GM19043 (cell line): ENCODE measurements around the gene ZNRF1.
A peak's percentile ranks its signal among the peaks of the same experiment; 100 is the strongest.
"Not testable (repeated sequence)": the region's sequence is repeated elsewhere in the genome, so short reads cannot be mapped to it uniquely, and the experiment has no call there.

Source experiments
- ATAC-seq: cut with Tn5 transposase; IDR thresholded peaks from one replicate; pipeline ENCODE4 v1.9.1; 2021; ENCODE audit warnings: low read depth; ENCODE audit not compliant: unreplicated experiment

Gene ZNRF1

GRCh38 chr16:75109732-75110243 lies 111.0 kb downstream of the ZNRF1 start:
- ATAC-seq: no peak

- ATAC-seq: peak; percentile 74
Observed at GRCh38 chr16:75110637-75111513, 112.1 kb downstream of the ZNRF1 start.

GRCh38 chr16:75111514-75111940 lies 112.7 kb downstream of the ZNRF1 start:
- no peak for ATAC-seq

- no peak for ATAC-seq
Observed at GRCh38 chr16:75111961-75112733, 113.3 kb downstream of the ZNRF1 start.

- no peak for ATAC-seq
Observed at GRCh38 chr16:75112734-75113491, 114.1 kb downstream of the ZNRF1 start.

GRCh38 chr16:75113541-75114121 lies 114.8 kb downstream of the ZNRF1 start:
- no peak for ATAC-seq

- no peak for ATAC-seq
Observed at GRCh38 chr16:75114179-75114945, 115.5 kb downstream of the ZNRF1 start.

- no peak for ATAC-seq
Observed at GRCh38 chr16:75114946-75115825, 116.4 kb downstream of the ZNRF1 start.

- no peak for ATAC-seq
Observed at GRCh38 chr16:75116081-75116910, 117.5 kb downstream of the ZNRF1 start, which contains the start of gene LDHD. TSS of gene LDHD (minus strand) at chr16:75116780. CDS start at chr16:75116720, 60 bp downstream.

GRCh38 chr16:75116911-75117245 lies 118.1 kb downstream of the ZNRF1 start:
- no peak for ATAC-seq

- no peak for ATAC-seq
Observed at GRCh38 chr16:75118943-75119539, 120.2 kb downstream of the ZNRF1 start.

GRCh38 chr16:75120253-75120652 lies 121.4 kb downstream of the ZNRF1 start:
- ATAC-seq: no peak

GRCh38 chr16:75121949-75122568 lies 123.2 kb downstream of the ZNRF1 start:
- no peak for ATAC-seq

- no peak for ATAC-seq
Observed at GRCh38 chr16:75122609-75123008, 123.8 kb downstream of the ZNRF1 start.

- ATAC-seq: no peak
Observed at GRCh38 chr16:75127713-75128415, 129.0 kb downstream of the ZNRF1 start.

- ATAC-seq: not testable (repeated sequence)
Observed at GRCh38 chr16:75129421-75130149, 130.8 kb downstream of the ZNRF1 start.
